NCI-H1092 (cell line): ENCODE data around the gene HNRNPL.
"Not testable (repeated sequence)": the region's sequence is repeated elsewhere in the genome, so short reads cannot be mapped to it uniquely, and the experiment has no call there.

ENCODE experiments used
- DNase-seq: peaks from one replicate; lab custom pipeline; 2025; lab: John Stamatoyannopoulos, UW

HNRNPL gene

GRCh38 chr19:38829203-38829602 lies 20.6 kb downstream of the HNRNPL start:
- not testable (repeated sequence) for DNase-seq

GRCh38 chr19:38826856-38827551 lies 22.8 kb downstream of the HNRNPL start:
- no peak for DNase-seq

- not testable (repeated sequence) for DNase-seq
Observed at GRCh38 chr19:38825936-38826335, 23.9 kb downstream of the HNRNPL start.

GRCh38 chr19:38821230-38821825 lies 28.5 kb downstream of the HNRNPL start:
- DNase-seq = not testable (repeated sequence)

GRCh38 chr19:38819231-38819920 lies 30.4 kb downstream of the HNRNPL start:
- no peak for DNase-seq

- DNase-seq = no peak
Observed at GRCh38 chr19:38817081-38817480, 32.7 kb downstream of the HNRNPL start.

- DNase-seq = no peak
Observed at GRCh38 chr19:38816131-38816750, 33.5 kb downstream of the HNRNPL start.

GRCh38 chr19:38815059-38816001 lies 34.5 kb downstream of the HNRNPL start:
- DNase-seq = no peak

GRCh38 chr19:38813932-38814331 lies 35.9 kb downstream of the HNRNPL start:
- DNase-seq = not testable (repeated sequence)

- no peak for DNase-seq
Observed at GRCh38 chr19:38813323-38813722, 36.5 kb downstream of the HNRNPL start.

- no peak for DNase-seq
Observed at GRCh38 chr19:38812841-38813320, 36.9 kb downstream of the HNRNPL start, which contains the start of gene LGALS4. TSS of gene LGALS4 (minus strand) at chr19:38812945. CDS start at chr19:38812886, 59 bp downstream.

GRCh38 chr19:38812009-38812840 lies 37.6 kb downstream of the HNRNPL start:
- DNase-seq = no peak

GRCh38 chr19:38809592-38810252 lies 40.1 kb downstream of the HNRNPL start:
- no peak for DNase-seq

GRCh38 chr19:38808741-38809140 lies 41.0 kb downstream of the HNRNPL start:
- DNase-seq = no peak

GRCh38 chr19:38807374-38808098 lies 42.2 kb downstream of the HNRNPL start:
- DNase-seq = not testable (repeated sequence)

GRCh38 chr19:38806371-38806770 lies 43.4 kb downstream of the HNRNPL start:
- no peak for DNase-seq

GRCh38 chr19:38805180-38805579 lies 44.6 kb downstream of the HNRNPL start:
- no peak for DNase-seq

- no peak for DNase-seq
Observed at GRCh38 chr19:38803543-38803942, 46.2 kb downstream of the HNRNPL start.
